ENCODE measurements around the gene LILRB5.

GRCh38 chr19:54297759-54298305 is 40.8 kb upstream of the LILRB5 start:
- TF ChIP-seq CTCF (IDR thresholded peaks at IDR 0.05; ENCODE audit: control extremely low read depth in 1 of 3, insufficient read depth in 1 of 3, low read depth in 1 of 3, low read length in 3 of 3) (peak; percentile 32 to 51 (median 39)), TCF12 (IDR thresholded peaks at IDR 0.05; ENCODE audit: low read depth, low read length) (no peak), POLR2AphosphoS5 (IDR thresholded peaks at IDR 0.05; ENCODE audit: low read depth, low read length) (no peak), POLR2A (IDR thresholded peaks at IDR 0.05; ENCODE audit: control extremely low read depth in 1 of 2, low read depth in 2 of 2, low read length in 2 of 2) (no peak), RNF2 (IDR thresholded peaks at IDR 0.05; ENCODE audit: borderline replicate concordance, low read depth, low read length, missing control alignments, poor library complexity, severe bottlenecking) (no peak), CBX8 (IDR thresholded peaks at IDR 0.05; ENCODE audit: borderline replicate concordance, low read depth, low read length) (no peak), E2F6 (IDR thresholded peaks at IDR 0.05) (no peak), USF2 (IDR thresholded peaks at IDR 0.05; ENCODE audit: low read length) (no peak), JUN (IDR thresholded peaks at IDR 0.05; ENCODE audit: low read depth, low read length) (no peak), YY1 (IDR thresholded peaks at IDR 0.05; ENCODE audit: low read depth, low read length) (no peak), RAD21 (IDR thresholded peaks at IDR 0.05 in 1 of 2, conservative IDR thresholded peaks at IDR 0.05 in 1 of 2; ENCODE audit: low read depth in 2 of 2, low read length in 2 of 2) (peak; percentile 52 to 60), GTF2F1 (IDR thresholded peaks at IDR 0.05; ENCODE audit: borderline replicate concordance, low read depth, low read length) (no peak), EP300 (IDR thresholded peaks at IDR 0.05; ENCODE audit: borderline replicate concordance in 1 of 2, low read depth in 2 of 2, low read length in 2 of 2) (no peak), SP1 (IDR thresholded peaks at IDR 0.05; ENCODE audit: low read depth, low read length) (no peak)

Data from H1 (cell line).